Keratinocyte (primary cell): ENCODE results near the gene ADAMTS15. TPM values are rescaled to one million over a fixed set of nuclear protein-coding genes. Genes with fewer than 3 reads are reported as not detected.

Source experiments
- DNase-seq: peaks from one replicate; pipeline ENCODE4 v3.0.0-alpha.2; 2011; ENCODE audit warnings: low read depth, missing footprints, low spot score
- FAIRE-seq: peaks from 2 replicates; lab custom pipeline; 2011; peaks lifted over from hg19 to GRCh38; lab: Jason Lieb, UNC
- H2AFZ ChIP-seq: 2 replicates; pipeline ENCODE4 v1.6.0; 2012; ENCODE audit warnings: low read length, control low read depth, inconsistent platforms; ENCODE audit not compliant: control insufficient read depth
- H3K27ac ChIP-seq: 2 replicates; pipeline ENCODE4 v1.5.1; 2011; ENCODE audit warnings: low read length; ENCODE audit not compliant: control insufficient read depth, insufficient read depth
- H3K27me3 ChIP-seq: 3 replicates; pipeline ENCODE4 v1.6.0; 2011; ENCODE audit warnings: low read length; ENCODE audit not compliant: control insufficient read depth, insufficient read depth; ENCODE audit errors: extremely low read depth
- H3K36me3 ChIP-seq, 2 experiments: 2 replicates in 1 of 2; 3 replicates in 1 of 2; pipeline ENCODE4 v1.5.1; 2011; ENCODE audit warnings: low read length in 2 of 2, mild to moderate bottlenecking in 1 of 2; ENCODE audit not compliant: control insufficient read depth in 2 of 2, insufficient read depth in 2 of 2; ENCODE audit errors: extremely low read depth in 1 of 2
- H3K4me1 ChIP-seq: 3 replicates; pipeline ENCODE4 v1.5.1; 2011; ENCODE audit warnings: low read length; ENCODE audit not compliant: control insufficient read depth, insufficient read depth; ENCODE audit errors: extremely low read depth
- H3K4me2 ChIP-seq: 3 replicates; pipeline ENCODE4 v1.6.0; 2011; ENCODE audit warnings: low read depth, low read length; ENCODE audit not compliant: control insufficient read depth, insufficient read depth; ENCODE audit errors: extremely low read depth
- H3K4me3 ChIP-seq, 3 experiments: fragments of 200-600 bp in 1 of 3; sonication (generic) in 1 of 3; 2 replicates in 2 of 3; 3 replicates in 1 of 3; pipeline ENCODE4 v1.5.1; 2011 to 2016; ENCODE audit warnings: low read length in 3 of 3, mild to moderate bottlenecking in 3 of 3, control low read depth in 2 of 3, inconsistent platforms in 1 of 3, low read depth in 1 of 3, mixed read lengths in 1 of 3, mixed run types in 1 of 3, moderate library complexity in 1 of 3; ENCODE audit not compliant: control insufficient read depth in 2 of 3, insufficient read depth in 2 of 3; ENCODE audit errors: extremely low read depth in 1 of 3
- H3K79me2 ChIP-seq: 2 replicates; pipeline ENCODE4 v1.6.0; 2012; ENCODE audit warnings: low read length; ENCODE audit not compliant: control insufficient read depth, insufficient read depth
- H3K9ac ChIP-seq: 3 replicates; pipeline ENCODE4 v1.6.0; 2011; ENCODE audit warnings: low read length; ENCODE audit not compliant: control insufficient read depth, insufficient read depth; ENCODE audit errors: extremely low read depth
- H3K9me1 ChIP-seq: 3 replicates; pipeline ENCODE4 v1.6.0; 2011; ENCODE audit warnings: low read length; ENCODE audit not compliant: control insufficient read depth, insufficient read depth; ENCODE audit errors: extremely low read depth
- H3K9me3 ChIP-seq: 2 replicates; pipeline ENCODE4 v1.5.1; 2012; ENCODE audit warnings: low read depth, low read length; ENCODE audit not compliant: control insufficient read depth
- H4K20me1 ChIP-seq: 3 replicates; pipeline ENCODE4 v1.6.0; 2011; ENCODE audit warnings: low read length; ENCODE audit not compliant: control insufficient read depth, insufficient read depth; ENCODE audit errors: extremely low read depth
- EZH2 ChIP-seq: IDR thresholded peaks from one replicate; pipeline ENCODE4 v1.6.1; 2012; ENCODE audit warnings: inconsistent platforms, mild to moderate bottlenecking, low read length, moderate library complexity
- dilution Hi-C: fragments of 300-500 bp; cut with MboI; formaldehyde crosslinking; loops from one replicate; pipeline ENCODE4 v1.7.0; 2020; ENCODE audit warnings: low sequenced_read_pairs; ENCODE audit not compliant: extremely low pct_ligation_motif_present
- polyA plus RNA-seq, 5 experiments: library from polyadenylated mRNA; depleted of rRNA in 3 of 5; stranded (reverse) in 3 of 5; stranded (forward) in 1 of 5; unstranded in 1 of 5; fragments of >200 nt; gene quantifications; 1 replicate in 1 of 5; 2 replicates in 3 of 5; 3 replicates in 1 of 5; pipeline versions ENCODE4 v1.2.1 to v1.2.3, GENCODE V29; 2011 to 2012; ENCODE audit warnings: missing spikeins in 2 of 5, low read depth in 1 of 5, low replicate concordance in 1 of 5
- TF ChIP-seq, protein P1 (sequence below), 3 experiments: IDR thresholded peaks in 1 of 3; conservative IDR thresholded peaks in 1 of 3; optimal IDR thresholded peaks in 1 of 3; 2 replicates in 2 of 3; 3 replicates in 1 of 3; pipeline versions ENCODE3 to v1.5.1; 2011; ENCODE audit warnings: low read length in 3 of 3, mild to moderate bottlenecking in 3 of 3, moderate library complexity in 2 of 3, control low read depth in 1 of 3, inconsistent platforms in 1 of 3; ENCODE audit not compliant: insufficient read depth in 2 of 3; ENCODE audit errors: extremely low read depth in 1 of 3

The ADAMTS15 gene
- polyA plus RNA-seq, 1 donor (not counting 4 experiments of a cell fraction or from before 2014, with no cell fraction given), result 0.30 TPM

DNA sequence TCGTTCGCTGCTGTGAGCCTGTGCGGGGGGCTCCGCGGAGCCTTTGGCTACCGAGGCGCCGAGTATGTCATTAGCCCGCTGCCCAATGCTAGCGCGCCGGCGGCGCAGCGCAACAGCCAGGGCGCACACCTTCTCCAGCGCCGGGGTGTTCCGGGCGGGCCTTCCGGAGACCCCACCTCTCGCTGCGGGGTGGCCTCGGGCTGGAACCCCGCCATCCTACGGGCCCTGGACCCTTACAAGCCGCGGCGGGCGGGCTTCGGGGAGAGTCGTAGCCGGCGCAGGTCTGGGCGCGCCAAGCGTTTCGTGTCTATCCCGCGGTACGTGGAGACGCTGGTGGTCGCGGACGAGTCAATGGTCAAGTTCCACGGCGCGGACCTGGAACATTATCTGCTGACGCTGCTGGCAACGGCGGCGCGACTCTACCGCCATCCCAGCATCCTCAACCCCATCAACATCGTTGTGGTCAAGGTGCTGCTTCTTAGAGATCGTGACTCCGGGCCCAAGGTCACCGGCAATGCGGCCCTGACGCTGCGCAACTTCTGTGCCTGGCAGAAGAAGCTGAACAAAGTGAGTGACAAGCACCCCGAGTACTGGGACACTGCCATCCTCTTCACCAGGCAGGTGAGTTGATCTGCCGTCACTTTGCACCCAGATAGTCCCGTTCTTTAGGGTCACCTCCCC is 1.0 kb downstream of the ADAMTS15 start:
- Histone ChIP-seq H3K4me3 (peak overlapping the region; percentile 46 to 76 (median 74)), H3K9me1 (no peaks in the 10 kb centered on the region), H3K36me3 (no peaks in the 10 kb centered on the region), H3K9me3 (no peaks in the 10 kb centered on the region), H2AFZ (peak overlapping the region; percentile 57), H3K4me1 (peaks cover 4% of the 10 kb centered on the region), H3K27ac (no peak overlapping the region), H3K4me2 (peak overlapping the region; percentile 82), H3K27me3 (no peaks in the 10 kb centered on the region), H4K20me1 (no peaks in the 10 kb centered on the region), H3K9ac (no peak overlapping the region), H3K79me2 (no peaks in the 10 kb centered on the region)
- dilution Hi-C loops, result no loop called here
- FAIRE-seq (no peak), DNase-seq (no peak)
- TF ChIP-seq, protein P1, sequence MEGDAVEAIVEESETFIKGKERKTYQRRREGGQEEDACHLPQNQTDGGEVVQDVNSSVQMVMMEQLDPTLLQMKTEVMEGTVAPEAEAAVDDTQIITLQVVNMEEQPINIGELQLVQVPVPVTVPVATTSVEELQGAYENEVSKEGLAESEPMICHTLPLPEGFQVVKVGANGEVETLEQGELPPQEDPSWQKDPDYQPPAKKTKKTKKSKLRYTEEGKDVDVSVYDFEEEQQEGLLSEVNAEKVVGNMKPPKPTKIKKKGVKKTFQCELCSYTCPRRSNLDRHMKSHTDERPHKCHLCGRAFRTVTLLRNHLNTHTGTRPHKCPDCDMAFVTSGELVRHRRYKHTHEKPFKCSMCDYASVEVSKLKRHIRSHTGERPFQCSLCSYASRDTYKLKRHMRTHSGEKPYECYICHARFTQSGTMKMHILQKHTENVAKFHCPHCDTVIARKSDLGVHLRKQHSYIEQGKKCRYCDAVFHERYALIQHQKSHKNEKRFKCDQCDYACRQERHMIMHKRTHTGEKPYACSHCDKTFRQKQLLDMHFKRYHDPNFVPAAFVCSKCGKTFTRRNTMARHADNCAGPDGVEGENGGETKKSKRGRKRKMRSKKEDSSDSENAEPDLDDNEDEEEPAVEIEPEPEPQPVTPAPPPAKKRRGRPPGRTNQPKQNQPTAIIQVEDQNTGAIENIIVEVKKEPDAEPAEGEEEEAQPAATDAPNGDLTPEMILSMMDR (optimal IDR thresholded peaks at IDR 0.05 in 1 of 3, IDR thresholded peaks at IDR 0.05 in 1 of 3, conservative IDR thresholded peaks at IDR 0.05 in 1 of 3; ENCODE audit: extremely low read depth in 1 of 3, insufficient read depth in 2 of 3, low read length in 3 of 3), result no peak
- TF ChIP-seq EZH2, result no peak

DNA sequence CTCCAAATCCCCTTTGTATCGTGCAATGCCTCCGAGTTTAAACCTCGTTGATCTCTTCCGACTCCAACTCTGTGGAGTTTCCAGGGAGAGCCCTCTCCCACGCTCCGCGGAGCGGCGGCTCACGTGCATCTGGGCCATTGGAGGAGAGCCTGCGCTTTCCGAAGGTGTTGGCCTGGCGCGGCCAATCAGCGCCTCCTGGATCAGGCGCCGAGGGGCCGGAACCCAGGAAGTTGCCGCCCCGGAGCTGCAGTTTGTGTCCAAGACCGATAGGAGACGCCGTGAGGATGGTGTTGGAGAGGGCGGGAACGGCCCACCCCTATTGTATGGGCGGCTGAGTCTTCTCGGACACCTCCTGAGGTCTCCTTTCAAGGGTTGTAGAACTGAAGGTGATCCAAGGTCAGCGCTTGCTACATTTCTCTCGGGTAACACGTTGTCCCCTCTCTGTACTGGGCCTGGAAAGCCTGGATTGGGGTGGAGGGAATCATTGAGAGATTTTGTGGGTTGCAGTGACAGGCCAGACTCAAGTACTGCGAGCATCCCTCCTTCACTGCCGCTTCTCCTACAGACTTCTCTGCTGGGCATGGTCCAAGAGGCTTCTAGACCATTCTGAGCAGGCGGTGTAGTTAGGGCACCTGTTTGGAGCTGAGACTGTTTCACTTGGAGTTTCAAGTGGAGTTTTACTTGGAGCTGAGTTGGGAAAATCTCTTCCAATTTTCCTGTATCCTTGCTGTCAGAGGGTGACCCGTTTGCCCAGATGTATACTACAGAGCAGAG is 1.7 kb downstream of the ADAMTS15 start:
- Histone ChIP-seq H3K9me3 (no peaks in the 10 kb centered on the region), H3K79me2 (no peaks in the 10 kb centered on the region), H3K4me2 (peak overlapping the region; percentile 82), H3K27me3 (no peaks in the 10 kb centered on the region), H3K4me1 (peaks cover 6% of the 10 kb centered on the region), H3K9me1 (no peaks in the 10 kb centered on the region), H3K27ac (no peak overlapping the region), H3K9ac (no peak overlapping the region), H2AFZ (no peak overlapping the region), H3K4me3 (no peak overlapping the region), H3K36me3 (no peaks in the 10 kb centered on the region), H4K20me1 (no peaks in the 10 kb centered on the region)
- TF ChIP-seq, protein P1 (optimal IDR thresholded peaks at IDR 0.05 in 1 of 3, IDR thresholded peaks at IDR 0.05 in 1 of 3, conservative IDR thresholded peaks at IDR 0.05 in 1 of 3; ENCODE audit: extremely low read depth in 1 of 3, insufficient read depth in 2 of 3, low read length in 3 of 3), result peak; percentile 11 to 31 (median 13)
- TF ChIP-seq EZH2, result no peak
- dilution Hi-C loops, result no loop called here
- FAIRE-seq (no peak), DNase-seq (no peak)
